COR-L47 (cell line): Measurements from ENCODE around the gene NEGR1.

Source experiments
- DNase-seq: peaks from one replicate; lab custom pipeline; 2025; lab: John Stamatoyannopoulos, UW

NEGR1 gene

DNA sequence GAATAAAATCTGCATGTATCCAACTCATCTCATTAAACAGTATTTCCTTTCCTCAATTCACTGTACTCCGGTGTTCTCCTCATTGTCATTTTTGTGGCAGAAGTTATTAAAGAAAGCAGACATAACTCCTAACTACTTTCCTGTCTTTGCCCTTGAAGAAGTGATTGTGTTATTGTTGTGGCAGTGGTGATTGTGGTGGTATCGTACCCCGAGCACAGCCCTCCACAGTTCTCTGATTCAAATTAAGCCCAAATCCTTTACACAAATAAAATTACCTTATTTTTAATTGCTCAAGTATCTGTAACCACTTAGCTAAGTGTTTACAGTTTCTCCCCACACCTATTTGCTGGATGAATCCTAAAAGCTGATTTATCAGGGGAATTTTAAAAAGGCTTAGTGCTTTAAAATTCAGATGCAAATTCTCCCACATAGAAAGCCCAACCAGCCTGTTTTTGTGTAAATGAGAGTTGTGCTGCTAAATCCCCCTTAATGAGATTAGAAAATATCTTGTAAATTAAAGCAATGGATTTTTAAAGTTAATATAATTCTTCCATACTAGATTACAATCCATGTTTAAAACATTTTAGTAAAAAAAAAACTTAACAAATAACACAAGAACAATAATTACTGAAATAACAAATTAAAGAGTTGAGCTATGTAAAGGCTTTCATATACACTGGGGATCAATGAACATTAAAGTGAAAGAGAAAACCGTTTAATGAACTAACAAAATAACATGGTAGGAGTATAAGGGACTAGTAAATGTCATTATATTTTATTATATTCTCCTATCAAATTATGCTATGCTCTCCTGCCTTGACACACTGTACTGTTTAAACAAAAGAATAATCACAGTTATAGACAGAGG lies 259.0 kb downstream of the NEGR1 start:
- DNase-seq: no peak

DNA sequence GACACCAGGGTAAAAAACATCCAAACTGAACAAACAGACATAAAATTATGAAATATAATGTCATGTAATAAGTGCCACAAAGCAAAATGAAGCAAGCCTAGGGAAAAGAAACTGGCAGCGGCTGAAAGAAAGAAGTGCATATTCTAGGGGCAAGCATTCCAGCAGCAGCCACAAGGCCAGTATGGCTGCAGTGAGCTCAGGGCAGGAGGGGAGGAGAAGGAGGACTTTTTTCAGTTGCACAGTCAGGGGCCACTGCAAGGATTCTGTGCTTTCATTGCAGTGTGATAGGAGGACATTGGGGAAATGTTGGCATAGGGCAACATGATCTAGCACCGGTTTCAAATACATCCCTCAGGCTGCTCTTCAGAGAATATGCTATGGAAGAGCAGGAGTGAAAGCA lies 263.8 kb downstream of the NEGR1 start:
- DNase-seq: no peak

DNA sequence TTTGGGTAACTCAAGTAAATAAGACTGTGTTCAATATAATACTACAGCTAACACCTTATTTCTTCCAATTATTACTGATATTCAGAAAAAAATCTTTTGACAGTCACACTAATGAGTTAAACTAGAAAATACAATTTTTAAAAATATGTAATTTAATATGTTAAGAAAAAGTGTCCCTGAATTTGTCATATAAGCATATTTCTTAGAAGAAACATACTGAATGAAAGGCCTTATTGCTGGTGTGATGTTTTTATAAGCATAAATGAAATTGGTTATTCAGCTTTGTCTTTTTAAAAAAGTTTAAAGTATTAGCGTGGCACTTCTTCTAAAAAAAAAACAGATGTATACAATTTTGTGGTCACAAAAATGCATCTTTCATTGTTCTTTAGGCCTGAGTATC lies 267.3 kb downstream of the NEGR1 start:
- DNase-seq: no peak

DNA sequence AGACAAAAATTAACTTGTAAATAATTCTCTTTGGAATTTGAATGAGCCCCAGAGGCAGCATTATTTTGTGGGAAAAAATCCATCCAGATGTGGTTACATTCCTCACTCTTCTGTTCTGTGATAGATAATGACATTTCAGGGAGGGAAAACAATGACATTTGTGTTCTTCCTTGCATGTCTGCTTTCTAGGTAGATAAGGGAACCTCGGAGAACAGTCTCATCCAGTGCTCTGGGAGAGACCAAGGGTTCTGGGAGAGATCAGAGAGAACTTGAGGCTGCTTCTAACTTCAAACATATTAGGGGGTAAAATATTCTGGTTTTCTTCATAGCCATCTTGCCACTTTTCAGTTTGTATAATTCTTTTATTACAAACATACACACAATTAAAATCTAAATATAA lies 269.2 kb downstream of the NEGR1 start:
- no peak for DNase-seq

DNA sequence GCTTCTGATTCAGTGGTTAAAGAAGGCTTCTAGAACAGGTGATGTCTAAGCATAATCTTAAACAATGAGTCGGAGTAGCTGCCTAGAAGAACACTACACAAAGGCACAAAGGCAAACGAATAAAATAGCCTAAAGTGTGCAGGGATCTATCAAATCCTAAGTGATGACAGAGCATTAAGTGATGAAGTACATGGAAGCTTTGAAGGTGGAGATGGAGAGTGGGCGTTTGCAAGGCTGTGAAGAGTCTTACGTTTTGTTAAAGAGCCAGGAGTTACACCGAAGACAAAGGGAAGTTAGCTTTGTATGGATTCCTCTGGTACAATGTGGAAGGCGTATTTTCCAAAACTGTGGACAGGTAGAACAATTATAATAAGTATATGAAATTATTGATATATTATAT lies 270.6 kb downstream of the NEGR1 start:
- DNase-seq: no peak

DNA sequence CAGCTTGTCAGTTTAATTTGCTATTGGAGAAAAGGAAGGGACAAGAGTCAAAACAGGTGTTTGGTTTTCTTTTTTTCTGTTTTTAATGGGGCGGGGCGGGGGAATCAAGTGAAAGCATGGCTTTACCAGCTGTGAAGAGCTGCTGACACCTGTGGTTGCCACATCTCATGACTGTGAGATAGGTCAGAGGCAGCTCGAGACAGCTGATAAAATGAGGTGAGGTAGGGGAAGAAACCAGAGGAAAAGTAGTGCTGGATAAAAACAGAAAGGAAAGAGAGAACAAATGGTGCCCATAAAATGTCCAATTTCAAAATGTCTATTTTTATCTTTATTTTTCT lies 272.3 kb downstream of the NEGR1 start:
- DNase-seq: no peak

DNA sequence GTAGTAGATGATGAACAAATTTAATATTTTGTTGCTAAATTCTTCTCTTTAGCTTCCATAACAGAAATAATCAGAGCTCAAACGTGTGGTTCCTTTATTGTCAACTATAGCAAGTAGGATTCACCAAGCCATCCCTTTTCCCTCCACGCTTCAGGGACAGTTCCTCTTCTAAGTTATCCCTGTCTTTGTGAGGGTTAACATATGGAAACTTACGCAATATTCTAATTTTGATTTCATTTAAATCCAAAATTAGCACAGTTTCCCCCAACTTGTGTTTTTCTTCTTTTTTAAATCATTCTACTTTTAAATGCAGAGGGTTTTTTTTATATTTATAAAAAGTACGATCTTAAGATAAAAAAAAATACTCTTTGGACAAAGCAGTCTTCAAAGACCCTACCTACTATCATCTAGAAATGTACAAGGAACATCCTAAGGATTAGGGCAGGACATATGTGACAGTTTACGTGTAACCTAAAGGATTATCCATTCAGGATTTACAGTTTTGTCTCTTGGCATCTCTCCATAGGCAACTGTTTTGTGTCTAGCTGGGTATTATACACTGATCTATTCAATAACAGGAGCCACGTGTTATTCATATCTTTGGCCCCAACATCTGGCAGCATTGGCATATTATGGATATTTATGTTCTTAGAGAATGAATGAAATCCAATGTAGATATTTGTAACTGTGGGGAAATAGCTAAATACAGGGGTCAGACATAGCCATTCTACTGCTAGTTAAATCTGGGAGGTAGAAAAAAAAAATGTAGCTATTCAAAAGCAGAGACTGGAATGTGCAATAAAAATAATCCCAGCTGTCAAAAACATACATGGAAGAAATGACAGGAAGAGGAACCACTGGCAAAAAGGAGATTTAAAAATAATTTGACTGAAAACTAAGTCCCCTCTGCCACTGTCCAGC lies 272.9 kb downstream of the NEGR1 start:
- no peak for DNase-seq

DNA sequence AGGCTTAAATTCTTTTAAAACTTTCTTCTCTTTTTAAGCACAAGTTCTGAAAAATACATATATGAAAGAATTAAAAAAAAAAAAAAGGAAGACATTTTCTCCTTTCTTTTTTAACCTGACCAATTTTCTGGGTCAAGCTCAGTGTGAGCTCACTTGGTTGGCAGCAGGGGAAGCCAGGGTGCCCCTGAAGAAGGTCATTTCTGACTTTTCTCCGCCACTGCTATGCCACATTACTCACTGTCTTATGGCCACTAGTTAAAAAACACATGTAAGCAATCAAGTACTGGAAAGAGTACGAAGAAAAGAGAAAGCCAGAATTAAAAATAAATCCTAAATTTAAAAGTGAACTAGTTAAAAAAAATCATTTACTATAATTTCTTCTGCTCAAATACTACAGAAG lies 275.0 kb downstream of the NEGR1 start:
- no peak for DNase-seq

DNA sequence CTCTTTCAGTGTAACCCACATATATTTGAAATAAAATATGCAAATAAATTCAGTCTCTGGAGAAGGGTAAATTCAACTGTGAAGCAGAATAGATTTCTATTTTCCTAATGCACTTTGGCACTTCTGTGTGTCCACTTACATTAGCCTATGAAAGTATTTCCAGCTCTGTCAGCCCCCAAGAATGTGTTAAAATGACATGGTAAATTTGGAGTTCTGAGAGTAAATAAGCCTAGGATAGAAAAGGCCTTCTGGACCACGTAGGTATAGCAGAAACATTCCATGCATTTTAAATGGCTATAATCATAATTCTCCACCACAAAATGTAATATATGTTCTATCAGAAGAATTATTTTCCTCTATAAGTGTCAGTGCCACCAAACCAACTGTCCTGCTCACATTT lies 276.2 kb downstream of the NEGR1 start:
- DNase-seq: no peak

DNA sequence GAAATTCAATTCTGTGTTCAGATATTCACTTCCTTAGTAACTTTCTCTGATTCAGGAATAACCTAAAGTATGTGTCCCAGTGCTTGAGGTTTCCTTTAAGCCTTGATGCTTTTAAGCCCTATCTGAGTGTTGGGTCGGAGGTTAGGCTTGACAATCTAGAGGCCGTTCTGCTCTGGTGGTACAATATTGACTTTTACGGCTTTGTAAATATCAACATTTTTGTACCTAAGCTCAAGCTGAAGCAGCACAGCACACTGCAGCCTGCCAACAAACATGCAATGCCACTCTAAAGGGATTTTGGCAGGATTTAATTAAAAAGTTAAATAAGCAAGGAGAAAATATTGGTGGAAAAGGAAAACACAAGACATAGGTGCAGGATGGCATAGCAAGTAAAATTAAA lies 279.2 kb downstream of the NEGR1 start:
- DNase-seq: no peak

DNA sequence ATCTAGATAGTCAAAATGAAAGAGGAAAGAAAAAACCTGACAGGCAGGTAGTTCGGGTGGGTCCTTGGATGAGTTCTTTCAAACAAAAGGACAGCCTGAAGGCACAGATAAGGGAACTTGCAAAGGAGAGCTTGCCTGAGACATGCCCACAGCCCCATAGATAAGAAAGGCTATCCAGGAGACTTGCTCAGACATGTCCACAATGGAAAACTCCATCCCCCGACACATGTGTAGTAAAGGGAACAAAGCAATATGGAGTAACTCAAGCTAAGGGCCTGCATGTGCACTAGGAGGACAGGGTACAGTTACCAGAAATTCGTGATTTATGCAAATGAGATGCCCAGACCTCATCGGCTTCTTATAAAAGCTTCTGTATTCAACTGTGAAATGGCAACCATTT lies 281.5 kb downstream of the NEGR1 start:
- DNase-seq: peak; percentile 18

DNA sequence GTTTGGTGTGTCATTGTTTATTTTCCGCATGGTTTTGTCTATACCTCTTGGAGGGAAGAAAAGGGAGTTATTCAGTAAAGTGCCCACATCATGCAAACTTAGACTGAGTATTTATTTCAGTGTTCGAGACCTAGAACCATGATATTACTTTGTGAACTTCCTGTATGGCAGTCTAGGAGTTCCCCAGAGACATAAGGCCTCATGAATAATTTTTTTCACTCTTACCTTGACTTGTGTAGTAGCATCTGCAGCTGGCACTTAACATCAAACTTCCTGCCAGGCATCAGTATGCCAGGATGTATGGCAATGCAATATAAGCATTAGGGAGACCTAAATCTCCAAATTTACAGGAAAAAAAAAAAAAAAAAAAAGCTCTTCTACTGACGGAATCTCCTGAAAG lies 287.7 kb downstream of the NEGR1 start:
- no peak for DNase-seq

DNA sequence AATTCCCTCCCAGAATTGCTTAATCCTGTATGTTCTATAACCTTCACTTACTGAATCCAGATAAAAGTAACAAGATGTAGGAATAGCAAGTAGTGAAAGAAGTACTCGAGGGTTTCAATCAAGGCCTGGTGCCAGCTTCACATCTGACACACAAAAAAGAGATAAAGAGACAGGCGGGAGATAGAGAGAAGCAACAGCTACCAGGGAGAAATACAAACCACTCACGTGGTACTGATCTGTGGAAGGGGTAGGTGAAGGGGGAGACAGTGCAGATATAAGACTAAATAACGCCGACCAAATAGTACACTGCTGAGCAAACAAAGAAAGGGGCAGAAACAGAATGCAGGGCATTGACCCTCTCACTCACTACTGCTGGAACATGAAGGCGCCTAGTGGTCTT lies 295.2 kb downstream of the NEGR1 start:
- DNase-seq: no peak

DNA sequence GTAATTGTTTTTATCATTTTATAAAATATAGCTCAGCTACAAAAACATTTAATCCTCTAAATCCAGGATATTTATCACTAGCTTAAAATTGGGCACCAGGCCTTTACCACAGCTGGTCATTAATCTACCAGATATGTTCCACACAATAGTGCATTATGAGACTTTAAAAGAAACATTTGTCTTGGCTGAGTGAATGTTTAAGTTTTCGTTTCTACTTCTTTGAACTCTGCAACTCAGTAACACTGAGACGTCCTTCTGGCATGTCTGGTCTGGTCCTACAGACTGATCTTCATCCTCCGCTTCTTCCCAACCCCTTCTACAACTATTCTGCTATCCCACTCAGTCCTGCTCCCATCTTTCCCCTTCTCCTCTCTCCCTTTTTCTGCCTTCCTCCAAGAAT lies 296.2 kb downstream of the NEGR1 start:
- DNase-seq: no peak

DNA sequence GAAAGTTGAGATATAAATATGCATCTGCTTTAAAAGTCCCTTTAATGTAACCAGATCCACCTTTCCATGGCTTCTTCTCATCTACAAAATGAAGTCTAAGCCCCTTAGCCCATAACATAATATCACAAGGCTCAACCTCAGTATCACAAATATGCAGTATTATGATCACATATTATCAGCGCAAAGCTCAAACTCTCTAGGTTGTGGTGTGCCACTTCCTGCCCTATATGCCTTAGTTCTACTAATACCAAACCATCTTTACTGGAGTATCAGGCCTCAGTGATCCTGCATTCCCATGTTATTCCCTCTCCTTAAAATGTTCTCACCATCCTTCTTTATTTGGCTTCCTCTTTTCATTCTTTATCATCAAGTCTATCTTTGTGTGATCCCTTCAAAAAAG lies 301.8 kb downstream of the NEGR1 start:
- no peak for DNase-seq

DNA sequence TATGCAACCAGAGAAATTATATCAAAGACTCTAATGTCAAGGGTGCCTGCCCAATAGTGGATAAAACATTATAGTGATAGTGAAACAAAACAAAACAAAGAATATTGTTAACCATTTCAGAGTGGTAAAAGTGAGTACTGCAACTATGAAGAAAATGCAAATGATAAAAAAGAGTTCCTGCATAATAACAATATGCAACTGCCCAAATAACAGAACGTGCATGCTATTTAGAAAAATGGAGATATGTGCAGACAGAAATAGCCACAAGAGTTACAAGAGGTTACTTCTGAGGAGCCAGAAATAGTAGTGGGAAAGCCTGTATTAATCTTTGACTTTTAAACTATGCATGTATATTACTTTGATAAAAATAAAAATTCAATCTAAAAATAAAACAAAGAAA lies 302.5 kb downstream of the NEGR1 start:
- DNase-seq: no peak

DNA sequence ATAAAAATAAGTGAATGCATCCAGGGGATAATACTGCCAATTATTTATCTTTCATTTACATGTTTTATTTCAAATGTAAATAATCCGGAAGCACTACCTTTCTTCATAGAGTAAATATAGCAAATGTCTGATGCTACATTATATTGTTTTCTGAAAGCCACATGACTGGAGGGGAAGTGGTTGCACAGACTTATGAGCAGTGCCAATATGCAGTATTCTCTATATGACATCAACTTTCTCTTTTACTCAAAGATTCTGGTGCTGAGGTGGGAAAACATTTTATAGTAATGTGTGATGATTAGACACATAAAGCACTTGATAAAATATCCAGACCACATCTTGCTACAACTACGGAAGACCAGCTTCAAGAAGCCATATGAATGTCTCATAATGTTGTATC lies 314.7 kb downstream of the NEGR1 start:
- DNase-seq: no peak

DNA sequence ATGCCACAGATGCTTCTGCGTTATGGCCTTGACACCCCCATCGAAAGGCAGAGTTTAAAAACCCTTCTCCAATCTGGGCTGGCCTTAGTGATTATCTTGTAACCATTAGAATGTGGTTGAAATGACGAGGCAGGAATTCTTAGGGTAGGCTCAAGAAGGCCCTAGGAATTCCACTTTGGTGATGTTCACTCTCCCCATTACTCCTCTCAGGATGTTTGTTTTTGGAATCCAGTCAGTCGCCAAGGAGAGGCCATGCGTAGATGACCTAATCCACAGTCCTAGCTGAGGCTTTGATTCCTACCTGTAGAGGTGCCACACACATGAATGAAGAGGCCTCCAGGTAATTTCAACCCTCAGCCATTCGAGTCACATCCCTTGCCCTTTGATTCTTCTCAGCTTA lies 318.2 kb downstream of the NEGR1 start:
- DNase-seq: no peak

DNA sequence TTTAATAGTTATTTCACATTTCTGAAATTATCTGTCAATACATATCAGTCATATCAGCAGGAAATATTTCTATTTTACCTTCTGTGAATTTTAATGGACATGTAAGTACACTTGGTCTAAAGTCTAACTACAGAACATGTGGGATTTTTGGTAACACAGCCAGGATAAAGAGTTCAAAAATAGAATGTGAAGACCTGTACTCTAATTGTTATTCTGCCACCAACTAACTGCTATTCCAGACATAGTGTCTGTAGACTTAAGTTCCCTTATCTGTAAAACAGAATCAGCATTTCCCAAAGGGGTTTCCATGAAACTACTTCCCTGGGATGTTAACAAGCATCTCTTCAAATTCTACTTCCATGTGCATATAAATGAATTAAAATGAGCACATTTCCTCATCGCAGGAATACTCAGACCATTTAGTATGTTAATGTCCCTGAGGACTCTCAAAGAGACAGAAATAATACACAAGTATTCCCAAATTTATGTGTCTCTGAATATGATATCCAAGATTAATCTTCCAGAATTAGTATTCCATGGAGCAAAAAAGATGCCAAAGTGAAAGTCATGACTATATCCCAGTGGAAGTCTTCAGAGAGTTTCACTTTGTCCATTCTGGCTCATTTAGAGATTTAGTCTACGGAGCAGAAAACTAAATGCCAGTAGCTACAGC lies 325.6 kb downstream of the NEGR1 start:
- no peak for DNase-seq

DNA sequence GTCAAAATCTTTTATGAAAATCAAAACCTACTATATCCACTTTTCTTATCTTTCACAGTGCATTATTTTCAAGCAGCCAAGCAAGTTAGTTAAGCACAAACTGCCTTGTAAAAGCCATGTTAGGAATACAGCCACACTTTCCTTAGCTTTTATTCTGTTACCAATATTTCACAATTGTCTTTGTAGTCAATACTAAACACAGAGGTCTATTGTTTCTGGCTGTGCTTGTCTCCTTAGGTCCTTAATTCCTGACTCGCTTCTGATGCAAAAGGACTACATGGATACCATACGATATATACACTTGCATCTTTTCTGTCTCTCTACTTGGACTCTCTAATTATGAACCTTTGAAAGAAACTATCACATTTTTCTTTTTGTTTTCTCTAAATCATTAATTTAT lies 331.8 kb downstream of the NEGR1 start:
- no peak for DNase-seq

DNA sequence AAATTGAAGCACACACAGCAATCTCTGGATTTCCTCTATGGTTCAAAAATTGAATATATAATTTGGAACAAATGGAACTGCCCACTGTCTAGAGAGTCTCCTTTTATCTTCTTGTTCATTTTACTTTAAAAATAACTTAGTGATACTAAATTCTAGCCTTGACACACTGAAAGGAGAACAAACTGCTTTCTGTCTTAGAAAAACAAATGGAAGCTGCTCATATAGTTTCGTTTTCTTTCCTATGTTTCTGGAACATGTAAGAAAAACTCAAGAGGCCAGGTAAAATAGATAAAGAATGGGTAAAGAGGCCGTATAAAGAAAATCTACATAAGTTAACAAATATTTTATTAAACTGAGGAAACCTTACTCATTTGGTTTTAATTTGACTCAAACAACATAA lies 332.7 kb downstream of the NEGR1 start:
- DNase-seq: no peak

DNA sequence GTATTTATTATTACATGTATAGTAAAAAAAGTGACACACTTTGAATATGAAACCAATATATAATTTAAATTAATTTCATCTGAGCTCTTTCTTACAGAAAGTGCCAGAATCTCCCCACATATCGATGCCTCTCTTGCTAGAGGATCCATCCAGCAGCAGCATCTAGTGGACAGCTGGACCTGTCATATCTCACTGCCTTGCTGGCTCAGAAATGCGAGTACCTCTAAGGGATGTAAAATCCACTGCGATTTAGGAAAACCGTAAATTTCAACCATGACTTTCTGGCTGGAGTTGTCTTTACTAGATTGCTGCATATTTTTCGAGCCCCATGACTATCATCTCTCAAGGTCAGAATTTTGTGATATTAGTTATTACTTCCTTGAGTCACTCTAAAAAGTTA lies 333.8 kb downstream of the NEGR1 start:
- DNase-seq: no peak

DNA sequence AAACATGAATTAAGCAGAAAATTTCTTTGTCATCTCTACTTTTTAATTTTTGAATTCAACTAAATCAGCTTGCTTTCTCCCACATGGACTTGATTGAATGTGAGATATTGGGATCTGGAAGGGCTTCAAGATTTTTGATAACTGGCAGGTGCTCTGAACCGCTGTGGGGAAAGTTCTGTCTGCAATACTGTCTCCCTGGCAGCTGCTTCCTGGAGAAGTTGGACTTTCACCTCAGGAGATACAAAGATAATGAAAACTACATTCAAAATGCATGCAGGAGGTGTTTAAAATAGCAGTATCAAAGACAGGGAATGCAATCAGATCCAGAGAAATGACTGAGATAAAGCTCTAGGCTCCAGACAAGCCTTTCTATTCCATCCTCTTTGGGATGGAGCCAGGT lies 338.3 kb downstream of the NEGR1 start:
- DNase-seq: peak; percentile 5
